Activated naive CD4-positive, alpha-beta T cell treated with anti-CD3 and anti-CD28 coated beads, Interleukin-2, amount 10 ng/mL, durations not matched to agents 7 days and 5 days (primary cell): ENCODE data around the gene SRBD1.

Experiments
- CTCF ChIA-PET: fragments of 350-600 bp; sonication (Branson Sonifier 250); formaldehyde crosslinking; loops from one replicate; lab custom pipeline; 2021; ENCODE audit warnings: antibody characterized with exemption; lab: Charles Lee
- DNase-seq: peaks from one replicate; pipeline ENCODE4 v3.0.0-alpha.2; 2020
- H3K27ac Mint-ChIP-seq: one replicate; pipeline ENCODE4 v1.8.0; 2021; ENCODE audit warnings: mild to moderate bottlenecking, moderate library complexity, mixed read lengths
- H3K27me3 Mint-ChIP-seq: one replicate; pipeline ENCODE4 v1.8.0; 2021; ENCODE audit warnings: mild to moderate bottlenecking, mixed read lengths
- H3K36me3 Mint-ChIP-seq: one replicate; pipeline ENCODE4 v1.8.0; 2021; ENCODE audit warnings: mixed read lengths
- H3K4me1 Mint-ChIP-seq: one replicate; pipeline ENCODE4 v1.8.0; 2021; ENCODE audit warnings: mixed read lengths
- H3K4me3 Mint-ChIP-seq: one replicate; pipeline ENCODE4 v1.8.0; 2021; ENCODE audit warnings: mild to moderate bottlenecking, moderate library complexity, mixed read lengths
- H3K9me3 Mint-ChIP-seq: one replicate; pipeline ENCODE4 v1.8.0; 2021; ENCODE audit warnings: mixed read lengths

SRBD1 gene

GRCh38 chr2:45469314-45470099 lies 141.6 kb downstream of the SRBD1 start:
- no peak overlapping the region for H3K27ac Mint-ChIP-seq
- DNase-seq: no peak
- no peaks in the 10 kb centered on the region for H3K36me3 Mint-ChIP-seq
- H3K4me1 Mint-ChIP-seq: no peaks in the 10 kb centered on the region
- no peaks in the 10 kb centered on the region for H3K27me3 Mint-ChIP-seq
- no peak overlapping the region for H3K4me3 Mint-ChIP-seq
- H3K9me3 Mint-ChIP-seq: no peaks in the 10 kb centered on the region
- CTCF ChIA-PET: no interaction called here

- Mint-ChIP-seq H3K27me3 (no peaks in the 10 kb centered on the region), H3K27ac (no peak overlapping the region), H3K9me3 (no peaks in the 10 kb centered on the region), H3K4me1 (no peaks in the 10 kb centered on the region), H3K36me3 (no peaks in the 10 kb centered on the region), H3K4me3 (no peak overlapping the region)
- CTCF ChIA-PET: no interaction called here
- DNase-seq: no peak
Observed at GRCh38 chr2:45468279-45468678, 142.8 kb downstream of the SRBD1 start.

- Mint-ChIP-seq H3K9me3 (no peaks in the 10 kb centered on the region), H3K27me3 (no peaks in the 10 kb centered on the region), H3K4me3 (no peak overlapping the region), H3K4me1 (no peaks in the 10 kb centered on the region), H3K27ac (no peak overlapping the region), H3K36me3 (no peaks in the 10 kb centered on the region)
- CTCF ChIA-PET: no interaction called here
- DNase-seq: no peak
Observed at GRCh38 chr2:45466053-45466452, 145.0 kb downstream of the SRBD1 start.

GRCh38 chr2:45460825-45461224 lies 150.2 kb downstream of the SRBD1 start:
- no peaks in the 10 kb centered on the region for H3K27me3 Mint-ChIP-seq
- H3K36me3 Mint-ChIP-seq: no peaks in the 10 kb centered on the region
- CTCF ChIA-PET: no interaction called here
- H3K4me1 Mint-ChIP-seq: no peaks in the 10 kb centered on the region
- no peaks in the 10 kb centered on the region for H3K9me3 Mint-ChIP-seq
- H3K4me3 Mint-ChIP-seq: no peak overlapping the region
- DNase-seq: no peak
- H3K27ac Mint-ChIP-seq: no peak overlapping the region

GRCh38 chr2:45459860-45460259 lies 151.2 kb downstream of the SRBD1 start:
- DNase-seq: no peak
- no peaks in the 10 kb centered on the region for H3K27me3 Mint-ChIP-seq
- no peaks in the 10 kb centered on the region for H3K36me3 Mint-ChIP-seq
- H3K9me3 Mint-ChIP-seq: no peaks in the 10 kb centered on the region
- H3K4me1 Mint-ChIP-seq: no peaks in the 10 kb centered on the region
- CTCF ChIA-PET: no interaction called here
- no peak overlapping the region for H3K27ac Mint-ChIP-seq
- H3K4me3 Mint-ChIP-seq: no peak overlapping the region

GRCh38 chr2:45458909-45459563 lies 152.0 kb downstream of the SRBD1 start:
- no peak overlapping the region for H3K4me3 Mint-ChIP-seq
- H3K27ac Mint-ChIP-seq: no peak overlapping the region
- H3K9me3 Mint-ChIP-seq: no peaks in the 10 kb centered on the region
- no peaks in the 10 kb centered on the region for H3K27me3 Mint-ChIP-seq
- no peaks in the 10 kb centered on the region for H3K36me3 Mint-ChIP-seq
- DNase-seq: no peak
- no peaks in the 10 kb centered on the region for H3K4me1 Mint-ChIP-seq
- CTCF ChIA-PET: no interaction called here

GRCh38 chr2:45457211-45457945 lies 153.7 kb downstream of the SRBD1 start:
- CTCF ChIA-PET: no interaction called here
- Mint-ChIP-seq H3K4me1 (no peaks in the 10 kb centered on the region), H3K9me3 (no peaks in the 10 kb centered on the region), H3K4me3 (no peak overlapping the region), H3K27me3 (no peaks in the 10 kb centered on the region), H3K36me3 (no peaks in the 10 kb centered on the region), H3K27ac (no peak overlapping the region)
- no peak for DNase-seq

- DNase-seq: no peak
- Mint-ChIP-seq H3K27me3 (no peaks in the 10 kb centered on the region), H3K9me3 (no peaks in the 10 kb centered on the region), H3K4me3 (no peak overlapping the region), H3K4me1 (no peaks in the 10 kb centered on the region), H3K27ac (no peak overlapping the region), H3K36me3 (no peaks in the 10 kb centered on the region)
- CTCF ChIA-PET: no interaction called here
Observed at GRCh38 chr2:45452866-45453265, 158.2 kb downstream of the SRBD1 start.

- H3K4me1 Mint-ChIP-seq: no peaks in the 10 kb centered on the region
- H3K27me3 Mint-ChIP-seq: no peaks in the 10 kb centered on the region
- no peaks in the 10 kb centered on the region for H3K9me3 Mint-ChIP-seq
- DNase-seq: no peak
- H3K4me3 Mint-ChIP-seq: no peak overlapping the region
- no peak overlapping the region for H3K27ac Mint-ChIP-seq
- H3K36me3 Mint-ChIP-seq: no peaks in the 10 kb centered on the region
- CTCF ChIA-PET: no interaction called here
Observed at GRCh38 chr2:45450634-45451033, 160.4 kb downstream of the SRBD1 start.

GRCh38 chr2:45448217-45448616 lies 162.8 kb downstream of the SRBD1 start:
- no peak overlapping the region for H3K4me3 Mint-ChIP-seq
- CTCF ChIA-PET: no interaction called here
- no peaks in the 10 kb centered on the region for H3K9me3 Mint-ChIP-seq
- DNase-seq: no peak
- no peaks in the 10 kb centered on the region for H3K27me3 Mint-ChIP-seq
- H3K36me3 Mint-ChIP-seq: no peaks in the 10 kb centered on the region
- no peaks in the 10 kb centered on the region for H3K4me1 Mint-ChIP-seq
- no peak overlapping the region for H3K27ac Mint-ChIP-seq

- no peaks in the 10 kb centered on the region for H3K27me3 Mint-ChIP-seq
- H3K9me3 Mint-ChIP-seq: no peaks in the 10 kb centered on the region
- no peaks in the 10 kb centered on the region for H3K4me1 Mint-ChIP-seq
- H3K36me3 Mint-ChIP-seq: no peaks in the 10 kb centered on the region
- H3K4me3 Mint-ChIP-seq: no peak overlapping the region
- DNase-seq: no peak
- H3K27ac Mint-ChIP-seq: no peak overlapping the region
- CTCF ChIA-PET: no interaction called here
Observed at GRCh38 chr2:45446016-45446415, 165.1 kb downstream of the SRBD1 start.

GRCh38 chr2:45445037-45445436 lies 166.0 kb downstream of the SRBD1 start:
- no peak overlapping the region for H3K4me3 Mint-ChIP-seq
- DNase-seq: no peak
- no peak overlapping the region for H3K27ac Mint-ChIP-seq
- no peaks in the 10 kb centered on the region for H3K4me1 Mint-ChIP-seq
- H3K27me3 Mint-ChIP-seq: no peaks in the 10 kb centered on the region
- CTCF ChIA-PET: no interaction called here
- no peaks in the 10 kb centered on the region for H3K36me3 Mint-ChIP-seq
- no peaks in the 10 kb centered on the region for H3K9me3 Mint-ChIP-seq

- DNase-seq: no peak
- Mint-ChIP-seq H3K4me1 (no peaks in the 10 kb centered on the region), H3K4me3 (no peak overlapping the region), H3K9me3 (no peaks in the 10 kb centered on the region), H3K36me3 (peaks cover 4% of the 10 kb centered on the region), H3K27me3 (no peaks in the 10 kb centered on the region), H3K27ac (no peak overlapping the region)
- CTCF ChIA-PET: interaction anchor here (1.2 to 1.4 kb wide), 2 partner anchors 22 to 461 kb away, joined by 3 to 5 read pairs; no protein-coding TSS in a partner anchor
Observed at GRCh38 chr2:45443012-45443411, 168.1 kb downstream of the SRBD1 start.

GRCh38 chr2:45442026-45442425 lies 169.0 kb downstream of the SRBD1 start:
- CTCF ChIA-PET: interaction anchor here (0.6 to 1.4 kb wide), 2 partner anchors 21 to 58 kb away, joined by 3 to 5 read pairs; no protein-coding TSS in a partner anchor
- DNase-seq: no peak
- Mint-ChIP-seq H3K27me3 (no peaks in the 10 kb centered on the region), H3K27ac (no peak overlapping the region), H3K4me1 (no peaks in the 10 kb centered on the region), H3K4me3 (no peak overlapping the region), H3K9me3 (peaks cover 4% of the 10 kb centered on the region), H3K36me3 (peaks cover 10% of the 10 kb centered on the region)
